Loucy (cell line): ENCODE results near the gene AGPAT2.
"Not testable (repeated sequence)": the region's sequence is repeated elsewhere in the genome, so short reads cannot be mapped to it uniquely, and the experiment has no call there.

Experiments
- H2AFZ ChIP-seq: fragments of 200-600 bp; sonication (generic); 2 replicates; pipeline ENCODE4 v1.6.0; 2016; ENCODE audit warnings: antibody characterized with exemption, mild to moderate bottlenecking, low read length, moderate library complexity
- H3F3A ChIP-seq: fragments of 200-600 bp; 2 replicates; pipeline ENCODE4 v1.6.0; 2016; ENCODE audit warnings: antibody characterized with exemption, low read depth, mild to moderate bottlenecking
- H3K27me3 ChIP-seq: fragments of 200-600 bp; sonication (generic); 2 replicates; pipeline ENCODE4 v1.6.1; 2014; ENCODE audit warnings: low read length, mild to moderate bottlenecking; ENCODE audit not compliant: insufficient read depth, poor library complexity, severe bottlenecking
- H3K36me3 ChIP-seq: fragments of 200-600 bp; sonication (generic); 2 replicates; pipeline ENCODE4 v1.6.1; 2016; ENCODE audit warnings: low read length; ENCODE audit not compliant: insufficient read depth
- H3K4me1 ChIP-seq: fragments of 200-600 bp; sonication (generic); 2 replicates; pipeline ENCODE4 v1.5.1; 2014; ENCODE audit warnings: low read length, mild to moderate bottlenecking; ENCODE audit not compliant: insufficient read depth, poor library complexity, severe bottlenecking
- H3K4me2 ChIP-seq: fragments of 200-600 bp; sonication (generic); 2 replicates; pipeline ENCODE4 v1.6.0; 2014; ENCODE audit warnings: antibody characterized with exemption, low read length, low read depth, mild to moderate bottlenecking; ENCODE audit not compliant: poor library complexity, severe bottlenecking
- H3K4me3 ChIP-seq: fragments of 200-600 bp; sonication (generic); 2 replicates; pipeline ENCODE4 v1.5.1; 2014; ENCODE audit warnings: low read length, mild to moderate bottlenecking, mixed read lengths; ENCODE audit not compliant: poor library complexity, severe bottlenecking
- H3K79me2 ChIP-seq: fragments of 200-600 bp; sonication (generic); 2 replicates; pipeline ENCODE4 v1.6.1; 2014; ENCODE audit warnings: low read length; ENCODE audit not compliant: insufficient read depth
- H3K9ac ChIP-seq: fragments of 200-600 bp; sonication (generic); 2 replicates; pipeline ENCODE4 v1.6.0; 2014; ENCODE audit warnings: mild to moderate bottlenecking, low read depth, low read length, moderate library complexity; ENCODE audit not compliant: poor library complexity, severe bottlenecking
- H3K9me2 ChIP-seq: fragments of 200-600 bp; sonication (generic); replicated peaks from 2 replicates; pipeline ENCODE4 v1.6.1; 2016; ENCODE audit warnings: low read depth, low read length, mixed read lengths
- H3K9me3 ChIP-seq: fragments of 200-600 bp; sonication (generic); 2 replicates; pipeline ENCODE4 v1.6.1; 2014; ENCODE audit warnings: mild to moderate bottlenecking, antibody characterized with exemption, low read length, low read depth; ENCODE audit not compliant: insufficient read depth
- H4K20me1 ChIP-seq: fragments of 200-600 bp; sonication (generic); 2 replicates; pipeline ENCODE4 v1.6.0; 2014; ENCODE audit warnings: antibody characterized with exemption, low read length, mild to moderate bottlenecking; ENCODE audit not compliant: insufficient read depth, poor library complexity, severe bottlenecking
- EZH2phosphoT487 ChIP-seq: fragments of 200-600 bp; IDR thresholded peaks from 2 replicates; pipeline ENCODE4 v1.6.1; 2018; ENCODE audit warnings: antibody characterized with exemption, mild to moderate bottlenecking, moderate library complexity, borderline replicate concordance
- TF ChIP-seq, protein P1 (sequence below): fragments of 200-600 bp; sonication (generic); conservative IDR thresholded peaks from 2 replicates; pipeline ENCODE4 v1.5.1; 2014; ENCODE audit warnings: mild to moderate bottlenecking, antibody characterized with exemption, low read length

AGPAT2 gene

DNA sequence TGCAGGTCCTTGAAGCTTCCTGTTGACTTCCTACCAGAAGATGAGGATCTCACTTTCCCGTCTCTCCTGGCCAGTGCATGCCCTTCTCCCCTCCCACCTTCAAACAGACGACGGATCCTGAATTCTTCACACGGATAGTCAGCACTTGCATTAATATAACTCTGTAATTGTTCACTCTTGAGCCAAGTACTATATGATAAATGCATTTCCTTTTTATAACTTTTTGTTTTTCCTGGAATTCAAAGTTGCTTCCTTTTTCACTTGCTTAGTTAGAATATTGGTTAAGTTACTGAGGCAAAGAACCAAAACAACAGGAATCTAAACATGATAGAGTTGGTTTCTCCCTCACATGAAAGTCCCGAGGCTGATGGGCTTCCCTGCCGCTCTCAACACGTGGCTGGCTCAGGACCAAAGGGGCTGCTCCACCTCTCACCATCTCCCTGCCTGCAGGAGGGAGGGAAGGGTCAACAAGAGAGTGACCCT lies 44.8 kb downstream of the AGPAT2 start:
- Histone ChIP-seq H4K20me1 (no peaks in the 10 kb centered on the region), H2AFZ (no peak overlapping the region), H3K4me3 (no peak overlapping the region), H3K27me3 (no peaks in the 10 kb centered on the region), H3K4me2 (no peak overlapping the region), H3K79me2 (no peaks in the 10 kb centered on the region), H3K4me1 (peaks cover 6% of the 10 kb centered on the region), H3K9me2 (no peaks in the 10 kb centered on the region), H3K9ac (no peak overlapping the region), H3K36me3 (no peaks in the 10 kb centered on the region), H3K9me3 (no peaks in the 10 kb centered on the region), H3F3A (no peaks in the 10 kb centered on the region)
- TF ChIP-seq, protein P1, sequence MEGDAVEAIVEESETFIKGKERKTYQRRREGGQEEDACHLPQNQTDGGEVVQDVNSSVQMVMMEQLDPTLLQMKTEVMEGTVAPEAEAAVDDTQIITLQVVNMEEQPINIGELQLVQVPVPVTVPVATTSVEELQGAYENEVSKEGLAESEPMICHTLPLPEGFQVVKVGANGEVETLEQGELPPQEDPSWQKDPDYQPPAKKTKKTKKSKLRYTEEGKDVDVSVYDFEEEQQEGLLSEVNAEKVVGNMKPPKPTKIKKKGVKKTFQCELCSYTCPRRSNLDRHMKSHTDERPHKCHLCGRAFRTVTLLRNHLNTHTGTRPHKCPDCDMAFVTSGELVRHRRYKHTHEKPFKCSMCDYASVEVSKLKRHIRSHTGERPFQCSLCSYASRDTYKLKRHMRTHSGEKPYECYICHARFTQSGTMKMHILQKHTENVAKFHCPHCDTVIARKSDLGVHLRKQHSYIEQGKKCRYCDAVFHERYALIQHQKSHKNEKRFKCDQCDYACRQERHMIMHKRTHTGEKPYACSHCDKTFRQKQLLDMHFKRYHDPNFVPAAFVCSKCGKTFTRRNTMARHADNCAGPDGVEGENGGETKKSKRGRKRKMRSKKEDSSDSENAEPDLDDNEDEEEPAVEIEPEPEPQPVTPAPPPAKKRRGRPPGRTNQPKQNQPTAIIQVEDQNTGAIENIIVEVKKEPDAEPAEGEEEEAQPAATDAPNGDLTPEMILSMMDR: no peak
- TF ChIP-seq EZH2phosphoT487: no peak

DNA sequence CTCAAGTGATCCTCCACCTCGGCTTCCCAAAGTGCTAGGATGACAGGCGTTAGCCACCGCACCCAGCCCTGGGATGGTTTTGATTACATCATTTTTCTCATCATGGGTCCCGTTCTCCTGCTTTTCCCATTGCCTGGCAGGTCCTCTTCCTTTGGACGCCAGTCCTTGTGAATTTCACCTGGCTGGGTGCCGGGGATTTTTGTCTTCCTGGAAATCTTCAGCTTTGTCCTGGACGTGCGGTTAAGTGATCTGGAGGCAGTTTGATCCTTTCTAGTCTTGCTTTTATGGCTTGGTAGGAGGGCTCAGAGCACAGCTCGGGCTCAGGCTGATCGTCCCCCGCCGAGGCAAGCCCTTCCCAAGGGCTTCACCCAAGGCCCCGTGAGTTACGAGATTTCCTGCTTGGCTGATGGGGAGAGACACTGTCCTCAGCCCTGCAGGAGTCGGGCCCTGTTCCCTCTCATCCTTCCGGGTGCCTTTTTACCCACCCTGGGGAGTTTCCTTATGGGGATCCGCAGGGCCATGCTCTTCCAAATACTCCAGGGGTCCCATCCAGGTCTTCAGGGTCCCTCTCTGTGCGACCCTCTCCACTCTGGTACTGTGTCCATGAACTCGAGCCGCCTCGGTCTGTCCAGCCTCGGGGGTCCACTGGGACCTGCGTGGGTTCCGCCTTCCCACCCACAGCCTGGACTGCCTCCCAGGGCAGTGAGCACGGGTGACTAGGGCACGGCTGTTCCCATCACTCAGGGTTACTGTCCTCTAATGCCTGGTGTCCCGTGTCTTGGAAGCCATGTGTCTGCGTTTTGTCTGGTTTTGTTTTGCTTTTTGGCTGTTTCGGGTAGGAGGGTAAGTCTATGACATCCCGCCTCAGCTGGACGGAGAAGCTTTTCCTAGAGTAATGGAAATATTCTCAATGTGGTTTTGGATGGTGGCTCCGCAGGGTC lies 46.8 kb downstream of the AGPAT2 start:
- Histone ChIP-seq H3K4me3 (no peak overlapping the region), H3K4me1 (peaks cover 6% of the 10 kb centered on the region), H2AFZ (no peak overlapping the region), H3K79me2 (no peaks in the 10 kb centered on the region), H3K9me2 (no peaks in the 10 kb centered on the region), H3K27me3 (no peaks in the 10 kb centered on the region), H3K36me3 (no peaks in the 10 kb centered on the region), H3K9ac (no peak overlapping the region), H3F3A (no peaks in the 10 kb centered on the region), H4K20me1 (no peaks in the 10 kb centered on the region), H3K9me3 (no peaks in the 10 kb centered on the region), H3K4me2 (no peak overlapping the region)
- TF ChIP-seq, protein P1: no peak
- no peak for TF ChIP-seq EZH2phosphoT487

DNA sequence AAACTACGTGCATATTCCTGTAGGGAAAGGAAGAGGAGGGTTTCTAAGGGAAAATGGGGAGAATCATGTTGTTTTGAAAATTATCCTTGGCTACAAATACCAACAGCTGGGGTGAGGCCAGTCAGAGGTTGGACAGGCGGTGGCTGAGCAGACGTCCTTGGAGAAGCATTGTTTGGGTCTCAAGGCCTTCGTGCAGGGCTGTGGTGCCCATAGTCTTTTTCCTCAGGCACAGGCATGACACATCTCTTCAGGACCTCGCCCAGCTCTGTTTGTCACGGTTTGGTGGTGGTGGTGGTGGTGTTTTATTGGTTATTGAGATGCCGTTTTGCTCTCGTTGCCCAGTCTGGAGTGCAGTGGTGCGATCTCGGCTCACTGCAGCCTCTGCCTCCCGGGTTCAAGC lies 52.4 kb downstream of the AGPAT2 start:
- no peaks in the 10 kb centered on the region for H3K9me3 ChIP-seq
- no peak overlapping the region for H3K4me2 ChIP-seq
- H3K9ac ChIP-seq: no peak overlapping the region
- no peaks in the 10 kb centered on the region for H3K79me2 ChIP-seq
- no peaks in the 10 kb centered on the region for H3K27me3 ChIP-seq
- H3K36me3 ChIP-seq: no peaks in the 10 kb centered on the region
- H3K4me3 ChIP-seq: no peak overlapping the region
- H3F3A ChIP-seq: no peaks in the 10 kb centered on the region
- H3K4me1 ChIP-seq: no peaks in the 10 kb centered on the region
- TF ChIP-seq EZH2phosphoT487: no peak
- H3K9me2 ChIP-seq: no peaks in the 10 kb centered on the region
- no peaks in the 10 kb centered on the region for H4K20me1 ChIP-seq
- no peak overlapping the region for H2AFZ ChIP-seq

DNA sequence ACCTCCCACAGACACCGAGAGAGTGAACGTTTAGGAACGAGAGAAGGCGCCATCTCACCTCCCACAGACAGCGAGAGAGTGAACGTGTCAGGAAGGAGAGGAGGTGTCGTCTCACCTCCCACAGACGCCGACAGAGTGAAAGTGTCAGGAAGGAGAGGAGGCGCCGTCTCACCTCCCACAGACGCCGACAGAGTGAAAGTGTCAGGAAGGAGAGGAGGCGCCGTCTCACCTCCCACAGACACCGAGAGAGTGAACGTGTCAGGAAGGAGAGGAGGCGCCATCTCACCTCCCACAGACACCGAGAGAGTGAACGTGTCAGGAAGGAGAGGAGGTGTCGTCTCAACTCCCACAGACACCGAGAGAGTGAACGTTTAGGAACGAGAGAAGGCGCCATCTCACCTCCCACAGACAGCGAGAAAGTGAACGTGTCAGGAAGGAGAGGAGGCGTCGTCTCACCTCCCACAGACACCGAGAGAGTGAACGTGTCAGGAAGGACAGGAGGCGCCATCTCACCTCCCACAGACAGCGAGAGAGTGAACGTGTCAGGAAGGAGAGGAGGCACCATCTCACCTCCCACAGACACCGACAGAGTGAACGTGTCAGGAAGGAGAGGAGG lies 54.7 kb downstream of the AGPAT2 start:
- not testable (repeated sequence) for H3K9ac ChIP-seq, H3K4me1 ChIP-seq, H3K27me3 ChIP-seq, H3K9me3 ChIP-seq, H3K36me3 ChIP-seq, H3F3A ChIP-seq, H3K79me2 ChIP-seq, H3K4me3 ChIP-seq, H3K4me2 ChIP-seq, H4K20me1 ChIP-seq, H2AFZ ChIP-seq, H3K9me2 ChIP-seq

DNA sequence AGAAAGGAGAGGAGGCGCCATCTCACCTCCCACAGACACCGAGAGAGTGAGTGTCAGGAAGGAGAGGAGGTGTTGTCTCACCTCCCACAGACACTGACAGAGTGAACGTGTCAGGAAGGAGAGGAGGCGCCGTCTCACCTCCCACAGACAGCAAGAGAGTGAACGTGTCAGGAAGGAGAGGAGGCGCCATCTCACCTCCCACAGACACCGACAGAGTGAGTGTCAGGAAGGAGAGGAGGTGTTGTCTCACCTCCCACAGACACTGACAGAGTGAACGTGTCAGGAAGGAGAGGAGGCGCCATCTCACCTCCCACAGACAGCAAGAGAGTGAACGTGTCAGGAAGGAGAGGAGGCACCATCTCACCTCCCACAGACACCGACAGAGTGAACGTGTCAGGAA lies 55.2 kb downstream of the AGPAT2 start:
- not testable (repeated sequence) for H3F3A ChIP-seq, H3K9me2 ChIP-seq, H3K4me1 ChIP-seq, H3K4me2 ChIP-seq, H2AFZ ChIP-seq, H3K36me3 ChIP-seq, H3K79me2 ChIP-seq, H3K27me3 ChIP-seq, H3K9me3 ChIP-seq, H3K4me3 ChIP-seq, H4K20me1 ChIP-seq, H3K9ac ChIP-seq
